ENCODE data around the gene SMC5. TPM values are rescaled to one million over a fixed set of nuclear protein-coding genes. Genes with fewer than 3 reads are reported as not detected.

The SMC5 gene
- total and polyA plus RNA-seq, 2 donors (not counting 1 experiment from before 2014, with no cell fraction given), result 8.9 to 82.1 TPM

DNA sequence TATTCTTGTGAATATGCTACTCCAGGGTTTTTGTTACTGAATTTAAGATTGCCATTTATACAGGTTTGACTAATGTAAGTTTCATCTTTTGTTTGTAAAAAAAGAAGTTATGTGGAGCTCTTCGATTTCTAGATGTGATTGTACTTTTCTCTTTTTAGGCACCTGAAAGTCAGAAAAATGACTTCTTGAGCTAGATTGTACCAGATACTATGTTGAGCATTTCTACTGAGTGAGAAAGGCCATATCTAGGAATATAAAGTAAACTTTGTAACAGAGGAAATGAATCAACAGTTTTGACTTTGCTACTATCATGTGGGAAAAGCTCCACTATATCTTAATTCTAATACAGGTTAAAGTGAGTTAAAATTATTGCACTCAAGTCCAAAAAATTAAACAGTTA is 25.1 kb downstream of the SMC5 start:
- intact Hi-C loops (cut with micrococcal nuclease), result no loop called here
- no peaks in the 10 kb centered on the region for H3K27me3 Mint-ChIP-seq
- ATAC-seq (ENCODE audit: low read depth) (no peak), DNase-seq (no peak)
- no peaks in the 10 kb centered on the region for H3K4me1 ChIP-seq (ENCODE audit: control insufficient read depth in 2 of 2, insufficient read depth in 2 of 2, low read length in 2 of 2)
- H3K4me2 ChIP-seq (replicated peaks; ENCODE audit: low read depth, low read length, poor library complexity, severe bottlenecking), result no peak overlapping the region
- no peak overlapping the region for H3K4me3 ChIP-seq (ENCODE audit: control extremely low read depth in 1 of 5, extremely low read depth in 1 of 5, insufficient read depth in 1 of 5, low read depth in 2 of 5, low read length in 4 of 5)
- ChIA-PET POLR2A (no interaction called here), CTCF (interaction anchor here (0.6 kb wide), 1 partner anchor 1920 kb away, joined by 3 read pairs; no protein-coding TSS in a partner anchor)
- no peak overlapping the region for H3K9ac ChIP-seq (ENCODE audit: low read length)
- H3K79me2 ChIP-seq (ENCODE audit: control insufficient read depth, insufficient read depth, low read length), result peaks cover 2% of the 10 kb centered on the region
- no peak overlapping the region for H3K27ac Mint-ChIP-seq
- TF ChIP-seq, protein P1, sequence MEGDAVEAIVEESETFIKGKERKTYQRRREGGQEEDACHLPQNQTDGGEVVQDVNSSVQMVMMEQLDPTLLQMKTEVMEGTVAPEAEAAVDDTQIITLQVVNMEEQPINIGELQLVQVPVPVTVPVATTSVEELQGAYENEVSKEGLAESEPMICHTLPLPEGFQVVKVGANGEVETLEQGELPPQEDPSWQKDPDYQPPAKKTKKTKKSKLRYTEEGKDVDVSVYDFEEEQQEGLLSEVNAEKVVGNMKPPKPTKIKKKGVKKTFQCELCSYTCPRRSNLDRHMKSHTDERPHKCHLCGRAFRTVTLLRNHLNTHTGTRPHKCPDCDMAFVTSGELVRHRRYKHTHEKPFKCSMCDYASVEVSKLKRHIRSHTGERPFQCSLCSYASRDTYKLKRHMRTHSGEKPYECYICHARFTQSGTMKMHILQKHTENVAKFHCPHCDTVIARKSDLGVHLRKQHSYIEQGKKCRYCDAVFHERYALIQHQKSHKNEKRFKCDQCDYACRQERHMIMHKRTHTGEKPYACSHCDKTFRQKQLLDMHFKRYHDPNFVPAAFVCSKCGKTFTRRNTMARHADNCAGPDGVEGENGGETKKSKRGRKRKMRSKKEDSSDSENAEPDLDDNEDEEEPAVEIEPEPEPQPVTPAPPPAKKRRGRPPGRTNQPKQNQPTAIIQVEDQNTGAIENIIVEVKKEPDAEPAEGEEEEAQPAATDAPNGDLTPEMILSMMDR (IDR thresholded peaks at IDR 0.05), result no peak
- no peak for TF ChIP-seq EZH2 (IDR thresholded peaks at IDR 0.05; ENCODE audit: borderline replicate concordance, insufficient read depth, low read depth, low read length, poor library complexity, severe bottlenecking)
- H2AFZ ChIP-seq (ENCODE audit: insufficient read depth, low read depth, low read length, poor library complexity, severe bottlenecking), result no peak overlapping the region
- peaks cover 4 to 60% of the 10 kb centered on the region in 2 experiments for H3K36me3 ChIP-seq (replicated peaks in 1 of 2; ENCODE audit: control extremely low read depth in 1 of 2, control insufficient read depth in 1 of 2, extremely low read depth in 1 of 2, insufficient read depth in 2 of 2, low read length in 1 of 2)
- H3K9me3 ChIP-seq (ENCODE audit: control extremely low read depth in 1 of 3, control insufficient read depth in 2 of 3, insufficient read depth in 1 of 3, low read length in 2 of 3), result no peaks in the 10 kb centered on the region
- H3K9me3 Mint-ChIP-seq (ENCODE audit: insufficient read depth), result no peaks in the 10 kb centered on the region
- no peak overlapping the region for H3K27ac ChIP-seq (ENCODE audit: low read length in 2 of 2)
- no CpG with 5 or more reads among the region's 1 CpG for WGBS (ENCODE audit: insufficient coverage)
- peaks cover 3% of the 10 kb centered on the region for H3K4me1 Mint-ChIP-seq
- no peak overlapping the region for H3K4me3 Mint-ChIP-seq
- H3K27me3 ChIP-seq (replicated peaks in 1 of 4; ENCODE audit: control extremely low read depth in 1 of 4, control insufficient read depth in 3 of 4, insufficient read depth in 4 of 4, low read length in 3 of 4), result no peaks in the 10 kb centered on the region
- no peaks in the 10 kb centered on the region for H4K20me1 ChIP-seq (ENCODE audit: control insufficient read depth, insufficient read depth, low read length, poor library complexity, severe bottlenecking)

DNA sequence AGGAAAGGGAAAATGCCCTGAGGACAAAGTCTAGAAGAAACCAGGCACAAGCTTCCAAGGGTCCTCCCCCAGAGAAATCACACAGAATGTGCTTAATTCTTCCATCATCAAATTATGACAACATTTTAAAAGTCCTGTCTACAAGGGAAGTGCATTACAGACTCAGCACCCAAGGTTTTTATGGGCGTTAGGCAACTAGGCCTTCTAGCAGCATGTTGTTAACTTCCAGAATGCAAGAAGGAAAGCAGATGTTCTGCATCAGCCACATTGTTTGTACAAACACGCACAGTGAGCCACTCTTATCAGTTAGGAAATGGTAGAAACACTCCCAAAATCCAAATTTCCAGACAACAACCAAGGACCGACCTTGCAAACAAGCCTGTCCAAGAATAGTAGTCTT is 26.5 kb downstream of the SMC5 start:
- no peaks in the 10 kb centered on the region for H3K27me3 Mint-ChIP-seq
- Histone ChIP-seq H2AFZ (ENCODE audit: insufficient read depth, low read depth, low read length, poor library complexity, severe bottlenecking) (no peak overlapping the region), H3K27ac (ENCODE audit: low read length in 2 of 2) (no peak overlapping the region), H3K4me2 (replicated peaks; ENCODE audit: low read depth, low read length, poor library complexity, severe bottlenecking) (no peak overlapping the region), H3K36me3 (replicated peaks in 1 of 2; ENCODE audit: control extremely low read depth in 1 of 2, control insufficient read depth in 1 of 2, extremely low read depth in 1 of 2, insufficient read depth in 2 of 2, low read length in 1 of 2) (peaks cover 4 to 59% of the 10 kb centered on the region in 2 experiments), H3K9ac (ENCODE audit: low read length) (no peak overlapping the region), H4K20me1 (ENCODE audit: control insufficient read depth, insufficient read depth, low read length, poor library complexity, severe bottlenecking) (no peaks in the 10 kb centered on the region), H3K27me3 (replicated peaks in 1 of 4; ENCODE audit: control extremely low read depth in 1 of 4, control insufficient read depth in 3 of 4, insufficient read depth in 4 of 4, low read length in 3 of 4) (no peaks in the 10 kb centered on the region), H3K79me2 (ENCODE audit: control insufficient read depth, insufficient read depth, low read length) (peaks cover 3% of the 10 kb centered on the region), H3K4me1 (ENCODE audit: control insufficient read depth in 2 of 2, insufficient read depth in 2 of 2, low read length in 2 of 2) (no peaks in the 10 kb centered on the region), H3K4me3 (ENCODE audit: control extremely low read depth in 1 of 5, extremely low read depth in 1 of 5, insufficient read depth in 1 of 5, low read depth in 2 of 5, low read length in 4 of 5) (no peak overlapping the region), H3K9me3 (ENCODE audit: control extremely low read depth in 1 of 3, control insufficient read depth in 2 of 3, insufficient read depth in 1 of 3, low read length in 2 of 3) (no peaks in the 10 kb centered on the region)
- no peak overlapping the region for H3K27ac Mint-ChIP-seq
- POLR2A ChIA-PET, result no interaction called here
- ATAC-seq (ENCODE audit: low read depth) (no peak), DNase-seq (no peak)
- no peaks in the 10 kb centered on the region for H3K9me3 Mint-ChIP-seq (ENCODE audit: insufficient read depth)
- peaks cover 3% of the 10 kb centered on the region for H3K4me1 Mint-ChIP-seq
- CTCF ChIA-PET, result no interaction called here
- no peak overlapping the region for H3K4me3 Mint-ChIP-seq
- TF ChIP-seq, protein P1 (IDR thresholded peaks at IDR 0.05), result no peak
- no peak for TF ChIP-seq EZH2 (IDR thresholded peaks at IDR 0.05; ENCODE audit: borderline replicate concordance, insufficient read depth, low read depth, low read length, poor library complexity, severe bottlenecking)
- WGBS (ENCODE audit: insufficient coverage), result 86% methylated on average over 1 of the region's 3 CpGs
- intact Hi-C loops (cut with micrococcal nuclease), result no loop called here
